NCI-H2171 (cell line): ENCODE data around the gene CFLAR.
A peak's percentile ranks its signal among the peaks of the same experiment; 100 is the strongest.
"Not testable (repeated sequence)": the region's sequence is repeated elsewhere in the genome, so short reads cannot be mapped to it uniquely, and the experiment has no call there.

Experiments
- DNase-seq: peaks from one replicate; lab custom pipeline; 2025; lab: John Stamatoyannopoulos, UW

CFLAR gene

DNA sequence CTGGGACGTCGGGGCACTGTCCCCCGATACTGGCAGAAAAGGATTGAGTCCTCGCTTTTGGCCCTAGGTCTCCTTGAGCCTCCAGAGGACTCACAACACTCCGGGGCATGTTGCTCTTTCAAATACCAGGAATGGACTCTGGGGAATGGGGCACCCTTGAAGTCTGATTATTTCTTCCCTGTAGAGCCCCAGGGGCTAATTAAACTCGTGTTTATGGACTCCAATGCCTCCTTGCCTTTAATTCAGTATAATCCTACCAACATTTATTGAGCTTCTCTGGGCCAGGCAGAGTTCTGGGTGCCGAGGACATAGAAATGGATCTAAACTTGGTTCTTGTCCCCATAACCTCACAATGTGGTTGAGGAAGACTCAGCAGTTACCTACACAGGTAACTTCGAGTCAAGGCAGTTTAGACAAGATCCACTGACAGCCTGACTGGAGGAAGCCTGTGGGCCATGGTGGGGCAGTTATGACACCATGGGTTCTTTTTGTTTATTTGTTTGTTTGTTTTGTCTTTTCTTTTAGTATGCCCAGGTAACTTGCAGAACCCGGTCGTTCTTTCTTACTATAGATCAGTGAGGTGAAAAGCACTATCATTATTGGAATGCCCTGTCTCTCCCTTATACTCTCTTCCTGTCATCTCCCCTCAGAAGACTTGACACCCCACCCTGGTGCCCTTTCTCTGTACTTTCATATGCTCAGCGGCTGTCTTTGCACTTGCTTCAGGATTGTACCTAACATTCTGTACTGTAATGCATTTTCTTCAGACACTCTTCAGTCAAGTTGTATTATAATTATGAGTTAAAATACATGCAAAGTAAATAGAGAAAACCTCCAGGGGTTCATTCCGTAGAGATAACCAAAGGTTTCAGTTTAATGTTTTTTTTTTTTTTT, 3.2 kb downstream of the CFLAR start:
- peak; percentile 49 for DNase-seq

DNA sequence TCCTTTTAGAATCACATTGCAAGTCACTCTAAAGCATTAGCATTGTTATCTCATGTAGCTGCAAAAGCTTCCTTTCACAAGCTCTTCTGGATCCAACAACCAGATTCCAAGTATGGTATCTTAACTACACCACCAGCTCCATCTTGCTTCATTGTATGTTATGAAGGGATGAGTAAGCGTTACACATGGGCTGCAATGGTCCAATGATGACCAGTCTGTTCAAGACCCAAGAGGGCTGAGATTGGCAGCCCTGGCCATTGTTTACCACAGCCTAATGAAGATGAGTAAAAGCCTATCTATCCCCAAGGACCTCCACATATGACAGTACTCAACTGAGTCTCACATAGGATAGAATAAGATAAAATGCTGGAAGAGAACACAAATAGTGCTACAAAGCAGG, 6.3 kb downstream of the CFLAR start:
- no peak for DNase-seq

DNA sequence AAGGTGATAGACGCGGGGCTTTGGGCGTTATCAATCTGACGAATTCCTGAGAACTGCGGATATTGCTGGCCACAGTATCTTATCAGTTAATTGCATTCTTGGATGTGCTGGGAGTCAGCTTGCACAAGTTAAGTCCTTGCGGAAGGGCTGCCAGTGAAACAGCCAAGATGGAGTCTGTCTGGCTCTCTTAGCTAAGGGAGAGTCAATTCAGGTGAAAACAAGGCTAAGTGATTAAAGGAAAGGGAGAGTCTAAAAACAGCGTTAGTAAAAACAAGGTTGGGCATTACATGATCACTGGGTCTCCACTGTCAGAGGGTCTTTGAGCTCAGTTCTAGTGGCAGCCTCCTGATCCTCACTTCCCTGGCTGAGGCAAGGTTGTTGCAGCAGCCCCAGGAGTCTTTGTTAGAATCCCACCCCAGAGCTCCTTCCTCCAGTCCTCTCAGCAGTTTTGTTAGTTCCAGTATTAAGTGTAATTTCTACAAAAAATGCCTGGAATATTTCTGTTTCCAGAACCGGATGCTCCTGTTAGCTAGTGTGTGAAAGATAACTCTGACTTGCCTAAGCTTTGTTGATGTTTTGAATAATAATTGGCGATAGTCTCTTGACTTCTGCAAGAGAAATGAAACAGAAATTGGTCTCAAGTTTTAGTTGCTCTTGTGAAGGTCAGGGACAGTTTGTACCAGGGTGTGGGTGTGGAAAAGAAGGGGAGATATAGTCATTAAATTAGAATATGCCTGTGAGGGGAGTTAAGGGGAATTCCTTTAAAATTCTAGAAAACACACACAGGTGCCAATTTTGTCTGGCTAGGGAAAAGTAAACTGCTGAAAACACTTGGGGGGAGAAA, 10.6 kb downstream of the CFLAR start:
- DNase-seq: no peak

DNA sequence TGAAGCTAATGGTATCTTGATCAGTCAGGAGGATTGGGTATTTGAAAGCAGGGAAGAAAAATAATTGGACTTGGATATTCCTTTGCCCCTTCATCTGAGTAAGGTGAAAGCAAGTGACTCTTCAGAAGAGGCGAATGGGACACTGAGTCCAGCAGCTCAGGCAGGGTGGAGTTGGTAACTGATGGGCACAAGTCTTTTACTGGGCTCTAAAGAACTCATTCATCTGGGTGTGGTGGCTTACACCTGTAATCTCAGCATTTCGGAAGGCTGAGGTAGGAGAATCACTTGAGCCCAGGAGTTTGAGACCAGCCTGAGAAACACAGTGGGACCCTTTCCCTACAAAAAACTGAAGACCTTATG, 11.2 kb downstream of the CFLAR start:
- no peak for DNase-seq

DNA sequence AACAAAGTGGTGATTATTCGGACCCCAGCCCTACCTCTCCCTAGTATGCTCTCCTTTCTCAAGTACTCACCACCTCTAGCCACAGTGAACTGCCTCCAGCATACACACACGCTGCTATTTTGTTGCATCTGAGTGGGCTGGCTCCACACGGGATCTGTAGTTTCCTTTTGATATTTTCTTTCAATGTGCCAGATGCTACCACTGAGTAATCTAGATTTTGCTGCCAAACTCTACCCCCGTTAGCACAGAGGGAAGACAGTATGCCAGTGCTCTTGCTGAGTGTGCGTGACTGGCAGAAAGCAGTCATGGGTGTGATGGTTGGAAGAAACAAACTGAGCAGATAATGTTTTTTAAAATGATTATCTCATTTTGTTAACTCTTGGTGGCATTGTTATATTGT, 11.6 kb downstream of the CFLAR start:
- DNase-seq: peak; percentile 55

DNA sequence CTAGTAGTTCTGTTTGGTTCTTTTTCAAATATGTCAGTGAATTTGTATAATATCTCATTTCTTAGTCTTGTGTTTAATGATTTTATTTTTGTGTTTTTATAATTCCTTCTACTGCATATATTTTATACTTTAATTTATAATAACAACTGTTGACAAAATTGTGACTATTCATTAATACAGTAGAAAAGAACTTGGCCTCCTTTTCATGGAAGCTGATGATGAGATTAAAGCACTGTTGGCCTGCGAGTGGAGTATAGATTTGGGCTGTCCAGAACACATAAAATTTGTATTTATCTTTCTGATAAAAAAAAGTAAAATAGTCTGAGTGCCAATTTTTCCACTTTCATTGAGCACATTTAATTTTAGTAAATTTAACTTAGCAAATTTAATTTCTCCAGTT, 12.1 kb downstream of the CFLAR start:
- no peak for DNase-seq

DNA sequence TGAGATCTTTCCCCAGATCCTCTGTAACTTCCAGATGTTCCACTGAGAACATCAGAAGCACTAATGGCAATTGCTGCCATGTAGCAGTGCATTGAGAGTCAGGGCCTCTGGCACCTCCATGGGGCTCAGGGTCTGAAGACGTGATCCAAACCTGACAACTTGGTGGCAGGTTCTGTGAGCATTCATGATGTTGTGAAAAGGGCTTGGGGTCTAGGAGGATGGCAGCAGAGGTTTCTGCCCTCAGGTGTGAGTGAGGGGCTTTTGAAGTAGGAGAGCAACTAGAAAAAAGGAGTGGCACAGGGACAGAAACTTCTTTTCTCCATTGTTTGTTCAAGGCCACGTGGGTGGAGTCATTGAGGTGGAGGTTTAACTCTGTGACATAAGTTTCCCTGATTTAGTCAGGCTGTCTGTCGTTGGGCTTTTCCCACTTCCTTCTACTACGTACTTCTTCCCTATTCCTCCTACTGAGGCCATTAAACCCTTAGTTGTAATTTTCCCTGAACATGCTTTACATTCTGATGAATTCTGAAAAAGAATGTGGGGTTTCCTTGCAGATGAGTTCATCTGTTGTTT, 13.1 kb downstream of the CFLAR start:
- DNase-seq: no peak

DNA sequence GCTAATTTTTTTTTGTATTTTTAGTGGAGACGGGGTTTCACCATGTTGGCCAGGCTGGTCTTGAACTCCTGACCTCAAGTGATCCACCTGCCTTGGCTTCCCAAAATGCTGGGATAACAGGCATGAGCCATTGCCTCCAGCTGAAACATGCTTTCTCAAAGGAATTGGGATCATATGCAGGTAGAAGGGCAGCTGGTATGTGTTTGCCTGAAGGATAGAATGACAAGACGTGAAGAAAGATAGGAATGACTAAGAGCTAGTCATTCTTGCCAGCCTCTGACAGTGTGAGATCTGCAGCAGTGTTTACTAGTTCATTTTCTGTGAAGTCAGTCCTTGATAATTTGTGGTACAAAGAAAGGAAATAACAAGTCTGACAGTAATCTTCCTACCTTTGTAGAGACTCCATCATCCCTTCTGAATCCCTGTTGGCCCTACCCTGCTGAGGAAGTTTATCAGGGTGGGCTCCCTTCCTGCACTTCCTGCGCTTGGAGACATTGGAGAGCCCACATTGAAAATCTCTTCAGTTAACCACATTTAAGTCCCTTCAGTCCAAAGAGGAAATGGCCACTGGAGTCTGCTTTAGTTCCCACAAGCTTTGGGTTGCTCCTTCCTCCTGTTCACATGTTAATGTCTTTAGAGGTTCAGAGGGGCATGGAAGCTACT, 14.7 kb downstream of the CFLAR start:
- DNase-seq: no peak

DNA sequence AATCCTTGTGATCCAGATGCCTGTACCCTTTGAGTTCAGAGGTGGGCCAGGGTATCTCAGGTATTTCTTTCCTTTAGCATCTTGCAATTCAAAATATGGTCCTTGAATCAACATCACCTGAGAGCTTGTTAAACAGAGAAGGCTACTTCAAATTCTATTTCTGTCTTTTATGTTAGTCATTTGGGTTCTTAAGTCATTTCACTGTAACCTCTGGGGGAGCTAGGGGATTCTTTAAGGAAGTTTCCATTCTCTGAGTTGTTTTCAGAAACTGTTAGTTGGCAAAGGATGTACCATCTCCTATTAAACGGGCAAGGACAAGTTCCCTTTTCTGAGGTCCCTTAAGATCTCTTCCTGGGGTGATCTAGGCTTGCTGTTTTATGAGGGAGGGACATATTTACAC, 16.6 kb downstream of the CFLAR start:
- no peak for DNase-seq

DNA sequence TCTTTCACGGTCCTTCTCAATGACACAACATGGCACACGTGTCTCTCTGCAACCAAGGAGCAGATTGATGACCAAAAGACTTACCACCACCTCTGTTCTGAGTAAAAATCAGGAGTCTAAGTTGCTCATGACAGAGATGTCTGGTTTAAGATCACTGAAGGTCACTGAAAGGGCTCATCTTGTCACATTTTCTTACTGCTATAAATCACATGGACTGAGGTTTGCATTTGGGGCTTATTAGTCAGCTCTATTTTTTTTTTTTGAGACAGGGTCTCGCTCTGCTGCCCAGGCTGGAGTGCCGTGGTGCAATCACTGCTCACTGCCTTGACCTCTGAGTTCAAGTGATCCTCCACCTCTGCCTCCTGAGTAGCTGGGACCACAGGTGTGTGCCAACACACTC, 19.4 kb downstream of the CFLAR start:
- no peak for DNase-seq

DNA sequence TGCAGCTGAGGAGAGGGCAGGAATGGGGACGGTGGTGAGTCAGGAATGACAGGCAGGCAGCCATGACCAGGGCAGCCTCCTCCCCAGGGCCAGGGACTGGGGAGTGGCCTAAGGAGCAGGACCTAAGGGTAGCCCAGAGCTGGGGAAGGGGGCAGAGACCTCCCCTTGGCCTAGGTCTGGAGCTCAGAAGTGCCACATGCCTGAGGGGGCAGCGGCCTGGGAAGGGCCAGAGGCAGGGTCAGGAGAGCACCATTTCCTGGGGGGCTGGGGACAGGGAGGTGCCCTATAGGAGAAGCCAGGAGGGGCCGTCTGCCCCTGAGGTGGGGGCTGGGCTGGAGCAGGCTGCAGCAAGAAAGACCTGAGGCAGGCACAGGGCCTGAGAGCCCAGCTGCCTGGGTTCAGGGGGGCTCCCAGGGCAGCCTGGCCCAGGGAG, 20.9 kb downstream of the CFLAR start:
- no peak for DNase-seq

DNA sequence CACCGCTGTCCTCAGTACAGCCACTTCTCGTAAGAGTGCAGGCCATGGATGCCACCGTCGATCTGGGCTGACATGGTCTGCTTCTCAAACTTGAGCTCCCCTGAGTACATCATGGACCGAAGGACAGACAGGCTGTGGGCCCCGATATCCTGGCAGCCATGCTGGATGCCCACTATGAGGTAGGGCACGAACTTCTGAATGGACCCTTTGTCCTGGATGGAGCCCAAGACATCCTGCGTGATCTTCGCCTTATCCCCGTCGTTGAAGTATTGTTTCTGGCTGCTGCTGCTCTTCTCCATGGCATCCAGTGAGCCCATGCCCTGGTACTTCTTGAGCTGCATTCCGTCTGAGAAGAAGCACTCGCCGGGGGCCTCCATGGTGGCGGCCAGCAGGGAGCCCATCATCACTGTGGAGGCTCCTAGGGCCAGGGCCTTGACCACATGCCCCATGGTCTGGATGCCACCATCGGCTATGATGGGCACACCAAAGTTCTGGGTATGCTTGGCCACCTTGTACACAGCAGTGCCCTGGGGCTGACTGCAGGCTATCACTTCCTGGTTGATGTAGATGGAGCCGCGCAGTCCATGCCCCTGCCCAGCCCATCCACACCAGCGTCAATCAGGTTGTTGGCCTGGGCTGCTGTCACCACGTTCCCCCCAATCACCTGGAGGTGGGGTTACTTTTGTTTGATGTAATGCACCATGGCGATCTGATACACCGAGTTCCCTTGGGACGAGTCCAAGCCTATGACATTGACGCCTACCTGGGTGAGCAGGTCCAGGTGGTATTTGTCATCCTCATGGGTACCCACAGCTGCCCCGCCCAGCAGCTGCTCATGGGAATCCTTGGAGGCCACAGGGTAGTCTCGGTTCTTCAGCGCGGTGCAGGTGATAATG, 21.8 kb downstream of the CFLAR start:
- no peak for DNase-seq

DNA sequence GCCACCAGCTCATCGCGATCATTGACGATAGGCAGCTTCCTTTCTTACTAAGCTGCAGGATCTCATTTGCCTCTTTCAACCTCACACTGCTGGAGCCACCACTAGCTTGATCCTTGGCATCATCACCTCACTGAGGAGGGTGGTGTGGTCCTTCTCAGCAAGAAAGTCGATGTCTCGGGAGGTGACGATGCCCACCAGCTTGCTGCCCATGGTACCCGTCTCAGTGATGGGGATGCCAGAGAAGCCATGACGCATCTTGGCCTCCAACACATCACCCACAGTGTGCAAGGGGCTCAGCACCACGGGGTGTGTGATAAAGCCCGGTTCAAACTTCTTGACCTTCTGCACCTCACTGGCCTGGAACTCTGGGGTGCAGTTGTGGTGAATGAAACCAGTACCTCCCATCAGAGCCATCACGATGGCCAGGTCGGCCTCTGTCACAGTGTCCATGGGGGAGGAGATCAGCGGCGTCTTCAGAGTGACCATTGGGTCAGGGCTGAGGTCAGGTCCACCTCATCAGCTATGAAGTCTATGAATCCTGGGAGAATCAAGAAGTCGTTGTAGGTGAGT, 22.5 kb downstream of the CFLAR start:
- no peak for DNase-seq

DNA sequence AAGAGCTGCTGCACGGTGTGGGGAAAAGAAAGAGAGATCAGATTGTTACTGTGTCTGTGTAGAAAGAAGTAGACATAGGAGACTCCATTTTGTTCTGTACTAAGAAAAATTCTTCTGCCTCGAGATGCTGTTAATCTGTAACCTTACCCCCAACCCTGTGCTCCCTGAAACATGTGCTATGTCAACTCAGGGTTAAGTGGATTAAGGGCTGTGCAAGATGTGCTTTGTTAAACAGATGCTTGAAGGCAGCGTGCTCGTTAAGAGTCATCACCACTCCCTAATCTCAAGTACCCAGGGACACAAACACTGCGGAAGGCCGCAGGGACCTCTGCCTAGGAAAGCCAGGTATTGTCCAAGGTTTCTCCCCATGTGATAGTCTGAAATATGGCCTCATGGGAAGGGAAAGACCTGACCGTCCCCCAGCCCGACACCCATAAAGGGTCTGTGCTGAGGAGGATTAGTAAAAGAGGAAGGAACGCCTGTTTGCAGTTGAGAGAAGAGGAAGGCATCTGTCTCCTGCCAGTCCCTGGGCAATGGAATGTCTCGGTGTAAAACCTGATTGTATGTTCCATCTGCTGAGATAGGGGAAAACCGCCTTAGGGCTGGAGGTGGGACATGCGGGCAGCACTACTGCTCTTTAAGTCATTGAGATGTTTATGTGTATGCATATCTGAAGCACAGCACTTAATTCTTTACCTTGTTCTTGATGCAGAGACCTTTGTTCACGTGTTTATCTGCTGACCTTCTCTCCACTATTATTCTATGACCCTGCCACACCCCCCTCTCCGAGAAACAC, 23.2 kb downstream of the CFLAR start:
- not testable (repeated sequence) for DNase-seq

DNA sequence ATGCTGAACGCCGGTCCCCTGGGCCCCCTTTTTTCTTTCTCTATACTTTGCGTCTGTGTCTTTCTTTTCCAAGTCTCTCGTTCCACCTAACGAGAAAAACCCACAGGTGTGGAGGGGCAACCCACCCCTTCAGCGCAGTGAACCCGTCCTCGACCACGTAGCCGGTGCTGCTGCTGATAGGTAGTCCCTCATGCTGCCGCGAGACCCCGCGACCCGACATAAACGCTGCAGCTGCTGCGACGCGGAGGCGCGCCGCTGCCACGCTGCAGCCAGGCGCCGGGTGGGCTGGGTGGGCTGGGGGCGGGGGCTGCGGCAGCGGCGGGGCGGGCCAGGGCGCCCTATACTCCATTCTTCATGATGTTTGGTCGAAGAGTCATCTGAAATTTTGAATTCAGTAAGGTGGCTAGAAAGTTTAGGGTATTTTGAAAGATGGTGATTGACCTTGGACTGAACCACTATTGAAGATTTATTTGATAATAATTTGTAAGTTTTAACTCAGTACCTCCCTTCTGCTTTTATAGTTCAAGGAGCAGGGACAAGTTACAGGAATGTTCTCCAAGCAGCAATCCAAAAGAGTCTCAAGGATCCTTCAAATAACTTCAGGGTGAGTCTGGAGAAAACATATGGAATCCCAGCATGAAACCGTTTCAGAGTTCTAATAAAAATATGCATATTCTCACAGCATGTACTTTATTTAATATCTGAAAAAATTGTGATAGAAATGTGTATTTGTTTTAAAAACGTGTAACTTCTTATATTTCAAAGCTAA, 24.1 kb downstream of the CFLAR start:
- DNase-seq: no peak

DNA sequence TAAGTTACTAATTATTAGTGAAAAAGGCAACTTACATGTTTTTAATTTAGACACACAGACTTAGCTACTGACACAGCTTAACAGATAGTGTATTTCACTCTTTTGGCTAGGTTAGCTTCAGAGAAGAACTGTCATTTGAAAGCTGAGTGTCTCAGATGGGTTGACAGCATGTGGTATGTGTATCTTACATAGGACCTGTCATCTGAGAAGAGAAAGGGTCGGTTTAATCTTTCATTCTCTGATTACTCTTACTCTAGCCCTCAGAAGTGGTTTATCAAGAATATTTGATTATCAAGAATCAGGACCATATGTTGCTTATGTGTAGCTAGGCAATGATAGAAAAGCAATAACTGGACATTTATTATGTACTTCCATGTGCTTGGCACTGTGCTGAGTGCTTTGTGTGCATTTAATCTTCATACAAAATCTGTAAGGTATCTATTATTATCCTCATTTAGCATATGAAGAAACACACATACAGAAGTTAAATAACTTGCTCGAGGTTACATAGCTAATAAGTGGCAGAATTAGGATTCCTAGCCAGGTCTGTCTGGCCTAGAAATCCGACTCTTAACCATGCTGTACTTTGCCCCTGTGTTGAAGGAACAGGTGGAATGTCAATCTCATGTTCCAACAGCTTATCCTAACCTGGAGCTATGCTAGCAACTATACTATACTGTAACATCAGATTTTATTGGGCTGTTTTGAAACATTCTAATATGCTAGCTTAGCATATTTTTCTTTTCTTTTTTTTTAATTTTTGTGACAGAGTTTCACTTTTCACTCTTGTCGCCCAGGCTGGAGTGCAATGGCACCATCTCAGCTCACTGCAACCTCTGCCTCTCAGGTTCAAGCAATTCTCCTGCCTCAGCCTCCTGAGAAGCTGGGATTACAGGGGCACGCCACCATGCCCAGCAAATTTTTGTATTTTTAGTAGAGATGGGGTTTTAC, 28.4 kb downstream of the CFLAR start:
- no peak for DNase-seq

DNA sequence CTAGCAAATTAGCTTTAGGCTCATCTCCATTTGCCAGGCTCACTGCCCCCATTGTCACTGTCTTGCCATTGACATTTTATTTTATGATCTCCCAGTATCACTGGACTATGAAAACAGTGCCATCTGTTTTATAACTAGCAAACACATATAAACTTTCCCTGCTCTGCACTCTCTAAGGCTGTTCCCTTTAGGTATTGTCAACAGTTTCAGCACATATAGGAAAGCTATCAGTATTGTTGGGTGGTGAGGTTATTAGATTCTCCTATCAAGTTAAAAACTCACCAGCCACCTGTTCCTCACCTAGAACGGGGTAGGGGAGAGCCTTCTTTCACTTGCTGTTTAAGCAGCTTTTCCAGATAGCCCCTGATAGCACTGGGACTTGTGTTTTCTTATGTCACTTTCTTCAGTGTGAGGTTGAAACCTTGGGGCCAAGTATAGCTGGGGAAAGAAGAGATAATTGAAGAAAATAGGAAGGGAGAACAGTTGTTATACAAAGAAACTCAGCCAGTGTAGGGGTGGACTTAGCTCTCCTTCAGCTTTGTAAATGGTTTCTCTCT, 32.5 kb downstream of the CFLAR start:
- no peak for DNase-seq
